K562 (cell line): ENCODE data around the gene ST6GALNAC5. TPM values are rescaled to one million over a fixed set of nuclear protein-coding genes. Genes with fewer than 3 reads are reported as not detected.
A peak's percentile ranks its signal among the peaks of the same experiment; 100 is the strongest.

Experiments used
- ATAC-seq: fragments of 200-7000 bp; cut with Tn5 transposase; 3 replicates; pipeline ENCODE4 v1.9.1; 2020; ENCODE audit warnings: moderate library complexity
- BruUV-seq: library from RNA; stranded (reverse); fragments of 400-500 nt; replicated peaks from 2 replicates; lab custom pipeline; 2021; lab: Mats Ljungman, UMichigan
- CTCF ChIA-PET: fragments of 300-600 bp; formaldehyde crosslinking; extraction: SDS; loops from one replicate; lab custom pipeline; 2021; ENCODE audit warnings: low intra/inter-chr PET ratio; lab: Yijun Ruan, JAX
- POLR2A ChIA-PET: fragments of 300-600, 350-650 bp; sonication (Branson Sonifier 250); formaldehyde crosslinking; extraction: SDS; loops from one replicate; lab custom pipeline; 2021; ENCODE audit warnings: antibody characterized with exemption, inconsistent platforms; lab: Yijun Ruan, JAX
- DNase-seq, 4 experiments: peaks; one replicate each; pipeline versions ENCODE4 v3.0.0 to v3.0.0-alpha.2; 2011 to 2018; ENCODE audit warnings: low spot score in 3 of 4, mixed read lengths in 3 of 4; ENCODE audit errors: extremely low read depth in 1 of 4
- FAIRE-seq: peaks from 2 replicates; lab custom pipeline; 2011; peaks lifted over from hg19 to GRCh38; lab: Jason Lieb, UNC
- H2AFZ ChIP-seq: 2 replicates; pipeline ENCODE4 v1.6.0; 2011; ENCODE audit warnings: low read depth, low read length, control low read depth, inconsistent platforms
- H3K27ac ChIP-seq: fragments of 200-600 bp; 3 replicates; pipeline ENCODE4 v1.8.0; 2011; ENCODE audit warnings: low read depth, mild to moderate bottlenecking, control low read depth, inconsistent platforms, low read length, moderate library complexity, mixed read lengths; ENCODE audit errors: extremely low read depth
- H3K27me3 ChIP-seq, 2 experiments: fragments of 300-600 bp in 1 of 2; 2 replicates in 1 of 2; 3 replicates in 1 of 2; pipeline versions ENCODE4 v1.6.0 to v1.8.0; 2011; ENCODE audit warnings: inconsistent platforms in 2 of 2, low read length in 2 of 2, mild to moderate bottlenecking in 1 of 2, mixed read lengths in 1 of 2, moderate library complexity in 1 of 2; ENCODE audit not compliant: control insufficient read depth in 2 of 2, insufficient read depth in 2 of 2
- H3K36me3 ChIP-seq: fragments of 300-600 bp; 3 replicates; pipeline ENCODE4 v1.8.0; 2011; ENCODE audit warnings: mild to moderate bottlenecking, low read length, inconsistent platforms; ENCODE audit not compliant: control insufficient read depth, insufficient read depth
- H3K4me1 ChIP-seq, 2 experiments: fragments of 200-600 bp in 1 of 2; replicated peaks in 1 of 2; 2 replicates in 1 of 2; 3 replicates in 1 of 2; pipeline versions ENCODE4 v1.5.1 to v1.8.0; 2011; ENCODE audit warnings: inconsistent platforms in 2 of 2, low read length in 2 of 2, mild to moderate bottlenecking in 1 of 2, mixed read lengths in 1 of 2, moderate library complexity in 1 of 2; ENCODE audit not compliant: control insufficient read depth in 2 of 2, insufficient read depth in 2 of 2
- H3K4me2 ChIP-seq: 2 replicates; pipeline ENCODE4 v1.6.1; 2011; ENCODE audit warnings: low read length, control low read depth, inconsistent platforms, mixed read lengths; ENCODE audit not compliant: insufficient read depth
- H3K4me3 ChIP-seq: fragments of 200-600 bp; sonication (generic), shearing (Covaris generic); 2 replicates; pipeline ENCODE4 v1.5.1; 2016; ENCODE audit warnings: control low read depth, inconsistent platforms
- H3K79me2 ChIP-seq: fragments of 200-600 bp; 3 replicates; pipeline ENCODE4 v1.8.0; 2011; ENCODE audit warnings: low read length, inconsistent platforms; ENCODE audit not compliant: control insufficient read depth, insufficient read depth
- H3K9ac ChIP-seq, 2 experiments: 2 replicates each; pipeline versions ENCODE4 v1.6.0 to v1.6.1; 2011; ENCODE audit warnings: low read depth in 2 of 2, low read length in 2 of 2, control low read depth in 1 of 2, inconsistent platforms in 1 of 2, mild to moderate bottlenecking in 1 of 2, mixed read lengths in 1 of 2; ENCODE audit not compliant: insufficient read depth in 1 of 2
- H3K9me1 ChIP-seq: one replicate; pipeline ENCODE4 v1.6.0; 2011; ENCODE audit warnings: inconsistent platforms, mild to moderate bottlenecking, low read length, moderate library complexity; ENCODE audit not compliant: control insufficient read depth, insufficient read depth
- H3K9me3 ChIP-seq: replicated peaks from 2 replicates; pipeline ENCODE4 v1.5.1; 2011; ENCODE audit warnings: low read depth, low read length, inconsistent platforms; ENCODE audit not compliant: control insufficient read depth, insufficient read depth
- H4K20me1 ChIP-seq: replicated peaks from 2 replicates; pipeline ENCODE4 v1.6.1; 2011; ENCODE audit warnings: low read length, inconsistent platforms, mixed read lengths; ENCODE audit not compliant: control insufficient read depth, insufficient read depth
- CTCF ChIP-seq, 3 experiments: IDR thresholded peaks in 2 of 3; conservative IDR thresholded peaks in 1 of 3; 2 replicates each; pipeline ENCODE4 v1.5.1; 2011 to 2012; ENCODE audit warnings: low read length in 3 of 3, mild to moderate bottlenecking in 3 of 3, control low read depth in 2 of 3, improper control_type of control experiment in 1 of 3, inconsistent platforms in 1 of 3, low read depth in 1 of 3, mixed read lengths in 1 of 3, moderate library complexity in 1 of 3; ENCODE audit not compliant: insufficient read depth in 2 of 3
- CXXC5 ChIP-seq: fragments of 250-450 bp; sonication (Bioruptor Pico); IDR thresholded peaks from 2 replicates; pipeline ENCODE4 v1.8.0; 2022; ENCODE audit warnings: inconsistent platforms, mild to moderate bottlenecking, moderate library complexity
- EP300 ChIP-seq: IDR thresholded peaks from 2 replicates; pipeline ENCODE4 v1.6.1; 2012; ENCODE audit warnings: low read length, improper control_type of control experiment
- FOSL1 ChIP-seq: fragments of 200-800 bp; sonication (Bioruptor generic); conservative IDR thresholded peaks from 2 replicates; pipeline ENCODE4 v1.6.1; 2016; ENCODE audit warnings: missing genetic modification characterization, missing compliant biosample characterization
- FOXK2 ChIP-seq, 2 experiments: fragments of 450-650 bp; IDR thresholded peaks in 1 of 2; conservative IDR thresholded peaks in 1 of 2; 2 replicates each; pipeline ENCODE4 v1.6.1; 2016; ENCODE audit warnings: low read depth in 2 of 2, mild to moderate bottlenecking in 1 of 2
- FUS ChIP-seq: fragments of 200-400 bp; formaldehyde crosslinking; optimal IDR thresholded peaks from 2 replicates; pipeline ENCODE3; 2017; ENCODE audit warnings: low read depth, low read length
- PRMT5 ChIP-seq: sonication (generic); formaldehyde crosslinking; IDR thresholded peaks from 2 replicates; pipeline ENCODE4 v1.5.0; 2020; ENCODE audit warnings: missing genetic modification reagents
- SMC3 ChIP-seq: conservative IDR thresholded peaks from 2 replicates; pipeline ENCODE4 v1.6.1; 2011; ENCODE audit warnings: low read depth, low read length, improper control_type of control experiment; ENCODE audit not compliant: insufficient read depth
- SOX6 ChIP-seq: fragments of 450-650 bp; IDR thresholded peaks from 2 replicates; pipeline ENCODE4 v1.6.1; 2014; ENCODE audit warnings: mild to moderate bottlenecking
- whole genome bisulfite sequencing: fragments of 100-300 bp; shearing (Covaris generic); methylation state at CpG from one replicate; pipeline ENCODE4 v1.1.6; 2016; ENCODE audit warnings: low coverage, mixed read lengths; ENCODE audit not compliant: insufficient coverage; ENCODE audit errors: missing lambda C conversion rate; 5-methylcytosine and 5-hydroxymethylcytosine counted together
- in situ Hi-C: fragments of 300-500 bp; cut with MboI; formaldehyde crosslinking; loops from 4 replicates; pipeline ENCODE4 v1.15.0; 2018; ENCODE audit warnings: inconsistent platforms, mixed read lengths
- intact Hi-C: fragments of 100-400 bp; cut with micrococcal nuclease; formaldehyde crosslinking; loops from 2 replicates; pipeline ENCODE4 v1.14.2; 2022
- polyA plus RNA-seq, 8 experiments: library from polyadenylated mRNA; depleted of rRNA in 4 of 8; stranded (reverse) in 5 of 8; unstranded in 3 of 8; fragments of >200 nt; fragmentation: Nextera tagmentation in 2 of 8; fragmentation: Illumina TruSeq in 1 of 8; extraction: Ambion mirVana in 2 of 8; extraction: Trizol in 1 of 8; gene quantifications; 2 replicates each; pipeline versions ENCODE4 v1.2.1 to v1.2.3, GENCODE V29; 2011 to 2014; ENCODE audit warnings: inconsistent platforms in 1 of 8, missing spikeins in 1 of 8
- total RNA-seq, 7 experiments: library from RNA; depleted of rRNA in 6 of 7; stranded (reverse); fragments of >200 nt in 6 of 7; fragmentation: Illumina TruSeq in 2 of 7; extraction: Trizol in 2 of 7; gene quantifications; 2 replicates each; pipeline versions ENCODE4 v1.2.1 to v1.2.3, GENCODE V29; 2011 to 2021; ENCODE audit warnings: low replicate concordance in 1 of 7
- TF ChIP-seq, protein P1 (sequence below), 2 experiments: fragments of 450-650 bp; formaldehyde crosslinking in 1 of 2; IDR thresholded peaks; 2 replicates each; pipeline versions ENCODE4 v1.4.0 to v1.6.1; 2014 to 2020; ENCODE audit warnings: mild to moderate bottlenecking in 2 of 2, borderline replicate concordance in 1 of 2, low read depth in 1 of 2

Gene ST6GALNAC5
- total and polyA plus RNA-seq, 9 of the 15 experiments (the other 6 are each of a cell fraction or from before 2014, with no cell fraction given): 0.04 to 0.14 TPM; not detected in 7

DNA sequence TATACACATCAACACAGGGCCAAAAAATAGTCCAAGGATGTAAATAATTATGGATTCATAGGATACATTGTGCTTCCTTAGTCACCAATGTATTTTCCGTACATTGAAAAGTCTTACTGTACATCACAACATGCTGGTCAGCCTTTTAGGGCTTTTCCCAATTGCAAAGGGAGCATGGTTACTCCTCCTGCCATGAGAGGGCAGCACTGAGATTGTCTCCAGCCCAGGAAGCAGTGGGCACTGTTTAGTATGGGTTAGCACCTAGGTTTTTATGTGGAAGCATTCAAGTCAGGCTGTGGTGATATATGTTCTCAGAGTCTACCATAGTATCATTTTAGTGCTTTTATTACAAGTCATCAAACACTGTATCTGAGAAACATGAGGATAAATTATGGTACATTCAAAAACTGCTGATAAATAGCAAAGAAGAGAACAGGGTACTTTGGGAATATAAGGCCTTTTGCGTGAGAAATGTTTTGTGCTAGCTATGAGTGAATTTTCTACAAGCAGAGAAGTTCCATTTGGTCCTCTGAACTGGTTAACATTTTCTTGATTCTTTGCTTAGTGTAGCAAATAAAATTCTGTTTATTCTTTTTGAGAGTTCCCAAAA is 34.0 kb downstream of the ST6GALNAC5 start:
- in situ Hi-C loops: no loop called here
- Histone ChIP-seq H3K4me3 (no peak overlapping the region), H3K79me2 (no peaks in the 10 kb centered on the region), H2AFZ (no peak overlapping the region), H3K9ac (no peak overlapping the region), H3K9me3 (no peaks in the 10 kb centered on the region), H3K9me1 (no peaks in the 10 kb centered on the region), H3K27ac (no peak overlapping the region), H3K4me1 (no peaks in the 10 kb centered on the region), H4K20me1 (no peaks in the 10 kb centered on the region), H3K4me2 (no peak overlapping the region), H3K27me3 (no peaks in the 10 kb centered on the region), H3K36me3 (no peaks in the 10 kb centered on the region)
- CTCF ChIA-PET: no interaction called here
- FAIRE-seq (peak; percentile 71), DNase-seq (peak; percentile 25 to 57 (median 36)), ATAC-seq (peak; percentile 93)
- intact Hi-C loops: loop anchor here (1.0 kb wide), 1 partner anchor 225 kb away; no protein-coding TSS in a partner anchor
- BruUV-seq: no TSS peak
- POLR2A ChIA-PET: no interaction called here
- 0% methylated on average over 2 of the region's 2 CpGs for WGBS
- TF ChIP-seq PRMT5 (CRISPR knock-in tag): no peak
- TF ChIP-seq SOX6: no peak
- TF ChIP-seq, protein P1, sequence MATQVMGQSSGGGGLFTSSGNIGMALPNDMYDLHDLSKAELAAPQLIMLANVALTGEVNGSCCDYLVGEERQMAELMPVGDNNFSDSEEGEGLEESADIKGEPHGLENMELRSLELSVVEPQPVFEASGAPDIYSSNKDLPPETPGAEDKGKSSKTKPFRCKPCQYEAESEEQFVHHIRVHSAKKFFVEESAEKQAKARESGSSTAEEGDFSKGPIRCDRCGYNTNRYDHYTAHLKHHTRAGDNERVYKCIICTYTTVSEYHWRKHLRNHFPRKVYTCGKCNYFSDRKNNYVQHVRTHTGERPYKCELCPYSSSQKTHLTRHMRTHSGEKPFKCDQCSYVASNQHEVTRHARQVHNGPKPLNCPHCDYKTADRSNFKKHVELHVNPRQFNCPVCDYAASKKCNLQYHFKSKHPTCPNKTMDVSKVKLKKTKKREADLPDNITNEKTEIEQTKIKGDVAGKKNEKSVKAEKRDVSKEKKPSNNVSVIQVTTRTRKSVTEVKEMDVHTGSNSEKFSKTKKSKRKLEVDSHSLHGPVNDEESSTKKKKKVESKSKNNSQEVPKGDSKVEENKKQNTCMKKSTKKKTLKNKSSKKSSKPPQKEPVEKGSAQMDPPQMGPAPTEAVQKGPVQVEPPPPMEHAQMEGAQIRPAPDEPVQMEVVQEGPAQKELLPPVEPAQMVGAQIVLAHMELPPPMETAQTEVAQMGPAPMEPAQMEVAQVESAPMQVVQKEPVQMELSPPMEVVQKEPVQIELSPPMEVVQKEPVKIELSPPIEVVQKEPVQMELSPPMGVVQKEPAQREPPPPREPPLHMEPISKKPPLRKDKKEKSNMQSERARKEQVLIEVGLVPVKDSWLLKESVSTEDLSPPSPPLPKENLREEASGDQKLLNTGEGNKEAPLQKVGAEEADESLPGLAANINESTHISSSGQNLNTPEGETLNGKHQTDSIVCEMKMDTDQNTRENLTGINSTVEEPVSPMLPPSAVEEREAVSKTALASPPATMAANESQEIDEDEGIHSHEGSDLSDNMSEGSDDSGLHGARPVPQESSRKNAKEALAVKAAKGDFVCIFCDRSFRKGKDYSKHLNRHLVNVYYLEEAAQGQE (IDR thresholded peaks at IDR 0.05; ENCODE audit: borderline replicate concordance): 0 out of 2 replicates have a peak, but pooled peaks have one; percentile 22
- TF ChIP-seq, protein P1 (CRISPR knock-in tag; IDR thresholded peaks at IDR 0.05; ENCODE audit: low read depth): no peak
- TF ChIP-seq FUS: no peak
- TF ChIP-seq CXXC5 (CRISPR knock-in tag): no peak
- no peak for TF ChIP-seq FOXK2 (conservative IDR thresholded peaks at IDR 0.05 in 1 of 2, IDR thresholded peaks at IDR 0.05 in 1 of 2; ENCODE audit: low read depth in 2 of 2)
- peak; percentile 55 to 68 (median 63) for TF ChIP-seq CTCF (IDR thresholded peaks at IDR 0.05 in 2 of 3, conservative IDR thresholded peaks at IDR 0.05 in 1 of 3; ENCODE audit: insufficient read depth in 2 of 3, low read depth in 1 of 3, low read length in 3 of 3)
- no peak for TF ChIP-seq FOSL1 (tag)
- TF ChIP-seq SMC3: peak; percentile 44; the same call in 1 of the 2 replicates
- TF ChIP-seq EP300: no peak
